GM13977 (cell line): ENCODE data around the gene PARG.

ENCODE experiments used
- DNase-seq: peaks from one replicate; pipeline ENCODE4 v3.0.0; 2012; ENCODE audit warnings: low spot score
- in situ Hi-C: fragments of 300-500 bp; cut with MboI; formaldehyde crosslinking; loops from one replicate; pipeline ENCODE4 v1.12.0; 2022; ENCODE audit warnings: low sequenced_read_pairs, low pct_unique_long_range_greater_than_20kb, mixed read lengths, inconsistent platforms; ENCODE audit not compliant: unreplicated experiment
- TF ChIP-seq, protein P1 (sequence below): IDR thresholded peaks from 2 replicates; pipeline ENCODE4 v1.5.1; 2012; ENCODE audit warnings: mild to moderate bottlenecking, control low read depth; ENCODE audit not compliant: insufficient read depth; ENCODE audit errors: extremely low read depth, missing control alignments

The PARG gene

GRCh38 chr10:49817845-49818244, 124.0 kb downstream of the PARG start:
- in situ Hi-C loops = no loop called here
- TF ChIP-seq, protein P1, sequence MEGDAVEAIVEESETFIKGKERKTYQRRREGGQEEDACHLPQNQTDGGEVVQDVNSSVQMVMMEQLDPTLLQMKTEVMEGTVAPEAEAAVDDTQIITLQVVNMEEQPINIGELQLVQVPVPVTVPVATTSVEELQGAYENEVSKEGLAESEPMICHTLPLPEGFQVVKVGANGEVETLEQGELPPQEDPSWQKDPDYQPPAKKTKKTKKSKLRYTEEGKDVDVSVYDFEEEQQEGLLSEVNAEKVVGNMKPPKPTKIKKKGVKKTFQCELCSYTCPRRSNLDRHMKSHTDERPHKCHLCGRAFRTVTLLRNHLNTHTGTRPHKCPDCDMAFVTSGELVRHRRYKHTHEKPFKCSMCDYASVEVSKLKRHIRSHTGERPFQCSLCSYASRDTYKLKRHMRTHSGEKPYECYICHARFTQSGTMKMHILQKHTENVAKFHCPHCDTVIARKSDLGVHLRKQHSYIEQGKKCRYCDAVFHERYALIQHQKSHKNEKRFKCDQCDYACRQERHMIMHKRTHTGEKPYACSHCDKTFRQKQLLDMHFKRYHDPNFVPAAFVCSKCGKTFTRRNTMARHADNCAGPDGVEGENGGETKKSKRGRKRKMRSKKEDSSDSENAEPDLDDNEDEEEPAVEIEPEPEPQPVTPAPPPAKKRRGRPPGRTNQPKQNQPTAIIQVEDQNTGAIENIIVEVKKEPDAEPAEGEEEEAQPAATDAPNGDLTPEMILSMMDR = no peak
- no peak for DNase-seq

- TF ChIP-seq, protein P1 = no peak
- no peak for DNase-seq
- in situ Hi-C loops = no loop called here
These were observed 137.8 kb downstream of the PARG start for GRCh38 chr10:49803988-49804387.

DNA sequence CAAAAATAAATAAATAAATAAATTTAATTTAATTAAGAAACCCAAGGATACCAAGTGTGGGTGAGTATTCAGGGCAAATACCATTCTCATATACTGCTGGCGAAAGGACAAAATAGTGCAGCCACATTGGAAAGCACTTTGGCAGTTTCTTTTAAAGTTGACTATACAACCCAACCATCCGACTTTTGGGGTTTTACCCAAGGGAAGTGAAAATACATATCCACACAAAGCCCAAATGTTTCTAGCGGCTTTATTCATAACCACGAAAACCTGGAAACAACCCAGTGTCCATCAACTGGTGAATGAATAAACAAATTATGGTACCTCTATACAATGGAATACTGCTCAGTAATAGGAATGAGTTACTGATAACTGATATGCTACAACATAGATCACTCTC, 143.6 kb downstream of the PARG start:
- no peak for DNase-seq
- TF ChIP-seq, protein P1 = no peak
- in situ Hi-C loops = no loop called here

- in situ Hi-C loops = no loop called here
- no peak for DNase-seq
- TF ChIP-seq, protein P1 = no peak
These were observed 150.7 kb downstream of the PARG start for GRCh38 chr10:49791100-49791499.

- TF ChIP-seq, protein P1 = no peak
- in situ Hi-C loops = no loop called here
- DNase-seq = no peak
These were observed 157.1 kb downstream of the PARG start for GRCh38 chr10:49784681-49785080.

- in situ Hi-C loops = no loop called here
- TF ChIP-seq, protein P1 = no peak
These were observed 158.2 kb downstream of the PARG start for GRCh38 chr10:49783645-49784044.

DNA sequence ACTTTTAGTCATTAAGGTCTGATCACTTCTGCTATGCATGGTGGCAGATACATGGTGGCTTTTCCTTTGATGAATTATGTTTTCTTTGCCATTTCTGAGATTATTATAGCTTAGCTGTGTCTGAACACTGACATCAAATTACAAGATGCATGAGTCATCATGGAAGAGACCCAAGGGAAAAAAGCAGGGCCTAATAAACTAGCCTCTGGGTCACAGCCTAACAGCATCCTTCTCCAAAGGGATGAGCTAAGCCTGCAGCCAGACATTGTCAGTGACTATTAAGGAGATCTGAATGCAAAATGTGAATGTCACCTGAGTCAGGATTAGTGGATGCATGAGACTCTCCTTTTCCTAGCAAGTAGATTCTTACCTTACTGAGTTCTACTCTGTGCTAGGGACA, 160.6 kb downstream of the PARG start:
- TF ChIP-seq, protein P1 = no peak
- in situ Hi-C loops = no loop called here
- DNase-seq = no peak

More at GRCh38 chr10:49783645-49784044, 158.2 kb downstream of the PARG start:
- DNase-seq = no peak
